22Rv1 (cell line): ENCODE results near the gene ATPAF1.

Source experiments
- CTCF ChIP-seq: fragments of 450-650 bp; IDR thresholded peaks from 2 replicates; pipeline ENCODE4 v1.5.1; 2017; ENCODE audit warnings: mild to moderate bottlenecking
- ZFX ChIP-seq: fragments of 450-650 bp; IDR thresholded peaks from 2 replicates; pipeline ENCODE4 v1.6.1; 2017; ENCODE audit warnings: antibody characterized with exemption, borderline replicate concordance

- TF ChIP-seq CTCF (no peak), ZFX (no peak)
These were observed 50.3 kb downstream of the ATPAF1 start for GRCh38 chr1:46617833-46618232.
